NCI-H524 treated with DMSO at 0.1 percent for 48 hours (cell line): ENCODE measurements around the gene BTC.
"Not testable (repeated sequence)": the region's sequence is repeated elsewhere in the genome, so short reads cannot be mapped to it uniquely, and the experiment has no call there.

Source experiments
- DNase-seq: peaks from one replicate; lab custom pipeline; 2025; lab: John Stamatoyannopoulos, UW

The BTC gene, protein sequence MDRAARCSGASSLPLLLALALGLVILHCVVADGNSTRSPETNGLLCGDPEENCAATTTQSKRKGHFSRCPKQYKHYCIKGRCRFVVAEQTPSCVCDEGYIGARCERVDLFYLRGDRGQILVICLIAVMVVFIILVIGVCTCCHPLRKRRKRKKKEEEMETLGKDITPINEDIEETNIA

GRCh38 chr4:74794382-74795010, at the start of gene BTC:
Gene BTC (minus strand): TSS chr4:74794523. CDS start chr4:74794325, 198 bp downstream.
- DNase-seq: no peak

DNA sequence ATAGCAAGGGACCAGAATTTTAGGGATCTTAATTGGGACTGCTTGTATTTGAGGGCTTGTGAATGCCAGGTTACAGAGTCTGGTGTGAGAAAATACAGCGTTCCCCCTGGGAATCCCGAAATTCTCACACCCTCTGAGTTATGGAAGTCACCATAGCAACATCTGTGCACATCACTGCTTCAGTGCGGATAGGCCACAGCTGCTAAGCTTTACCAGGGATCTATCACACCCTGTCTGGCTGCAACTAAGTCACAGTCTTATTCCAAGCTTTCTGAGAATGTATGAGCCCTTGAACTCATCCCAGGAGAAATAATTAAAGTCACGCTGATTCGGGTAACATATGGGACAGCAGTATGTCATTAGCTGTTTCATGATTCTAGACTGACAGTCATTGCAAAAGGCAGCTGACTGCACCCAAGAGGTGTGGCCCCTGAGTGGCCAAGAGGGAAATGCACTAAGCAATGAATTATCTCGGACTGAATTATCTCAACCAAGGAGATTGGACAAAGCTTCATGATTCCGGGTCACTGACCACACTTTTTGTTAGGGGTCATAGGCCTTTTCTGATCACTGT, 46.7 kb upstream of the BTC start:
- peak; percentile 2 for DNase-seq

GRCh38 chr4:74838746-74839370, 44.5 kb upstream of the BTC start:
- no peak for DNase-seq

- DNase-seq: no peak
Observed at GRCh38 chr4:74830928-74831327, 36.6 kb upstream of the BTC start.

GRCh38 chr4:74823194-74823593, 28.9 kb upstream of the BTC start:
- no peak for DNase-seq

- DNase-seq: no peak
Observed at GRCh38 chr4:74822603-74823002, 28.3 kb upstream of the BTC start.

DNA sequence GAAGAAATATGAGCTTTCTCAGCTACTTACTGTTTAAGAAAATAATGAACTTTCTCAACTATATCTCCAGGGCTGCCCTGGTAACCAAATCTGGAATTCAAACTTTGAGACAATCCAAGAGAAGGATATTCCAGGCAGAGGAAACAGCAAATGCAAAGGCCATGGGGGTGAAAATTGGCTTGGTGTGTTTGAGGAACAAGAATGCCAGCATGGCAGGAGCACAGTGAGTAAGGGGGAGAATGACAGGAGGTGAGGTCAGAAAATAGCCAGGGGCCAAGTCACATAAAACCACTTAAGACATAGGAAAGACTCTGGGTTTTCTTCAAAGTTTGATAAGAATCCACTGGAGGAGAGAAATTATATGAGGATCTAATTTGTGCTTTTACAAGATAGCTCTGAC, 27.2 kb upstream of the BTC start:
- no peak for DNase-seq

GRCh38 chr4:74814052-74814451, 19.7 kb upstream of the BTC start:
- DNase-seq: no peak

DNA sequence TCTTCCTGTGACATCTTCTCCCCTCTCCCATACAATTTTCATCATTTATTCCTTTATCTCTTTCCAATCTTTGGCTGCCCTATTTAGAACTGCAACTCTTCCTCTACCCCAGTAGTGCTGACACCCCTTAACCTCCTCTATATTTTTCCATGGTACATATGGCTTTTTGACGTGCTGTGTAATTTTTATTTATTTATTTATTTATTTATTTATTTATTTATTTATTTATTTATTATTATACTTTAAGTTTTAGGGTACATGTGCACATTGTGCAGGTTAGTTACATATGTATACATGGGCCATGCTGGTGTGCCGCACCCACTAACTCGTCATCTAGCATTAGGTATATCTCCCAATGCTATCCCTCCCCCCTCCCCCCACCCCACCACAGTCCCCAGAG, 17.7 kb upstream of the BTC start:
- DNase-seq: not testable (repeated sequence)

DNA sequence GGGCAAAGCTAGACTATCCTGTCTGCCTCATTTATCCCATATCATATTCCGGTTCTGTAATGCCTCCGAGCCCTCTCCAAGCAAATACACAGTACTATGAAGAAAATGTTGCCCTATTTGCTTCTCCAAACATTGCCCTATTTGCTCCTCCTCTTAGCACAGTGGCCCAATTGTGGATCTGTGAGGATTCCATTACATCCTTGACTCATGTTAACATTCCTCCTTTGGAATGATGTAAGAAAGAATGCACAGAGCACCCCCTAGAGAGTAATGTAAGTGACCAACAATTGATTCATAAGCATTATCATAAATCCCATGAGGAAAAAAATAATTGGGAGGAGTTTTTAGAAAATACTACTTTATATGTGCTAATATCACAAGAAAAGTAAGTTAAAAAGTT, 11.3 kb upstream of the BTC start:
- no peak for DNase-seq

DNA sequence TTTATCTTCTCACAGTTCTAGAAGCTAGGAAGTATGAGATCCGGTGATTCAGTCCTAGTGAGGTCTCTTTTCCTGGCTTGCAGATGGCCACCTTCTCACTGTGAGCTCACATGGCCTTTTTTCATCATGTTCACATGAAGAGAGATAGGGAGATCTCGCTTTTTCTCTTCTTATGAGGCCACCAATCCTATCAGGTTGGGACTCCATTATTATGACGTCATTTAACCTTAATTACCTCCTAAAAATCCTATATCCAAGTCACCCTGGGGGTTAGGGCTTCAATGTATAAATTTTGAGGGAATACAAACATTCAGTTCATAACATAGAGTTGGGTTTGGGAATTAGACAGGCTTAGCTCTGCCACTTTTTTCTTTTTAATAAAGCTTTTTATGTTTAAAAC, 6.0 kb upstream of the BTC start:
- no peak for DNase-seq

- no peak for DNase-seq
Observed at GRCh38 chr4:74796631-74797030, 2.3 kb upstream of the BTC start.

GRCh38 chr4:74793757-74794381, 454 bp downstream of the BTC start:
- DNase-seq: peak; percentile 22

DNA sequence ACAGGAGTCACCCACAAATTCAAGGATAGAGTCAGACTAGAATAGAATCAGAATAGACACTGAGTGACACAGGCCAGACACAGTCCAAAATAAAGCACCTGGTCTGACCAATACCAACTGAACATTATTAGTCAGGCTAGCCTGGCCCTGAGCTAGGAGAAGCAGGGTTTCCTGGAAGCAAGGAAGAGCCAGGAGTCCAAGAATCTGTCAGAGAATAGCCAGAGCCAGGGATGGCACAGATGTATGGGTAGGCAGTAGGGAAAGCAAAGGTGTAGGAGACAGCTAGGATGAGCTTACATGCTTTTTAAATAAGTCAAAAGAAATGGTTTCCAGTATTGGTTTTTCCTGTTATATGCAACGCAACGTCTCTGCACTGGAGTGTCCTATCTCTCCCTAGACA, 3.7 kb downstream of the BTC start:
- DNase-seq: no peak

- no peak for DNase-seq
Observed at GRCh38 chr4:74789518-74789917, 4.8 kb downstream of the BTC start.

DNA sequence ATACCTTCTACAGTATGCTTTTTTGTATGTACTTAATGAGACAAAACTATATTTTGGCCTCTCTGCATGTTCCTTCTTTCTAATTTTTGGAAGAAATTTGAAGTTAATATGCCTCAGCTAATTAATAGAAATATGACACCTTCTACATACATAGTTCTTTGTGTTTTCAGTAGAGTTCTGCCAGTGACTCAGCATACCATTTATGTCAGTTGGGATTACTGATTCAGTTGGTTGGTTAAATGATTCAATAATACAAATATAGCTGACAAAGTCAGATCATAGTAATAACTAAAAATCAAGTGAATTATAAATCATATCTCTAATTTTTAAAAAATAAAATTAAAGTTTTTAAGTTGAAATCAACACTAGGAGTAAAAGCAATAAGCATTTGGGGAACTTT, 16.8 kb downstream of the BTC start:
- no peak for DNase-seq

DNA sequence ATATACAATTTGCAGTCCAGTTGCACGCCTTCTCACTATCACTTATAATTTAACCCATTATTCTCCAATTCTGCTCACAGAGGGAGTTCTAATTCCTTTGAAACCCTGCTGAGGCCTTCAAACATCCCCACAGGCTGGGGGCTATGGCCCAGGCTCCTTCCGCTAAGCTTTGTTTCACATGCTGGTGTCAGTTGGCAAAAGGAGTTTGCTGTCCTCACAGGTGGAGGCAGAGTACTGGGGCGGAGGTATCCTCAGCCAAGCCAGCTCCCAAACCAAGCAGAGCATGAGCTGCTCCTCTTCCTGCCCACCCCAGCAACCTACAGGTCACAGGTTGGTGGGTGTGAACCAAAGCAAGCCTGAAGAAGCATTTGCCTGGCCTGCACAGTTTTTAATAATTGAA, 21.5 kb downstream of the BTC start:
- no peak for DNase-seq

- DNase-seq: no peak
Observed at GRCh38 chr4:74772106-74772505, 22.2 kb downstream of the BTC start.

DNA sequence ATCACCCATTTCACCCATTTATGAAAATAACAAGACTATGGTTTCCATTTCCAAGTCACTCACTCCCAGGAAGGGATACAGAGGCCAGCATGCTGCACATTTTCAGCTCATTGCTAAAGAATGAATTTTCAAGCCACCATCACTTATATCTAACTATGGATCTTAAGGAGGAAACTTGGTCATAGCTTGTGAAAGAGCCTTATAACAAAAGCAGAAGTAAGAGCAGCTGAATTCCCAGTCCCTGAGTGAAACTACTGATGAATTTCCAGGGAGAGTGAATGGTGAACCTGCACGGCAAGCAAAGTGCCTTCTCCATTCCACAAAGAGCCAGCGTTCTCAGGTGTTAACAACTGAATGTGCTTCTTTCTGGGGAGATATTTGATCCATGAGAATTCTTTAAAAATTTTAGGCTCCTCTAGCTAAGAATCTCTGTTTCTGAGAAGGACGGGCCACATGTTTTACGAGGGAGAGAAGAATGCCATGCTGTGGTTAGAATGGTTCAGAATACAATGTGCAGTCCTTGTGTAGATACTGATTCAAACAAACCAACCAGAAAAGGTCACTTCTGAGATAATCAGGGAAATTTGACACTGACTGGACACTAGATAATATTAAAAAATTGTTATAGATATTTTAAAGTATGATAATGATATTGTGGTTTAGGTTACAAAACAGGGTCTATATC, 24.0 kb downstream of the BTC start:
- DNase-seq: no peak

GRCh38 chr4:74768857-74769525, 25.3 kb downstream of the BTC start:
- DNase-seq: no peak

GRCh38 chr4:74764119-74764518, 30.2 kb downstream of the BTC start:
- DNase-seq: no peak
